Activated CD8-positive, alpha-beta T cell treated with anti-CD3 and anti-CD28 coated beads for 36 hours (primary cell): ENCODE data around the gene APBB1. TPM values are rescaled to one million over a fixed set of nuclear protein-coding genes. Genes with fewer than 3 reads are reported as not detected.

Experiments
- ATAC-seq: fragments of 200-7000 bp; cut with Tn5 transposase; one replicate; pipeline ENCODE4 v1.10.0; 2021; ENCODE audit warnings: mild to moderate bottlenecking, moderate library complexity
- CTCF ChIA-PET: fragments of 350-600 bp; sonication (Branson Sonifier 250); formaldehyde crosslinking; loops from one replicate; lab custom pipeline; 2021; ENCODE audit warnings: antibody characterized with exemption; lab: Charles Lee
- POLR2A ChIA-PET: fragments of 350-600 bp; sonication (Branson Sonifier 250); formaldehyde crosslinking; loops from one replicate; lab custom pipeline; 2021; ENCODE audit warnings: antibody characterized with exemption; lab: Charles Lee
- DNase-seq: peaks from one replicate; pipeline ENCODE4 v3.0.0-alpha.2; 2020
- H3K27ac Mint-ChIP-seq: one replicate; pipeline ENCODE4 v1.8.0; 2021; ENCODE audit warnings: mild to moderate bottlenecking, mixed read lengths
- H3K27me3 Mint-ChIP-seq: one replicate; pipeline ENCODE4 v1.8.0; 2021; ENCODE audit warnings: mixed read lengths
- H3K36me3 Mint-ChIP-seq: one replicate; pipeline ENCODE4 v1.8.0; 2021; ENCODE audit warnings: low read depth, mixed read lengths
- H3K4me1 Mint-ChIP-seq: one replicate; pipeline ENCODE4 v1.8.0; 2021; ENCODE audit warnings: low read depth, mixed read lengths
- H3K4me3 Mint-ChIP-seq: one replicate; pipeline ENCODE4 v1.8.0; 2021; ENCODE audit warnings: mild to moderate bottlenecking, moderate library complexity, mixed read lengths
- H3K9me3 Mint-ChIP-seq: one replicate; pipeline ENCODE4 v1.8.0; 2021; ENCODE audit warnings: mixed read lengths
- intact Hi-C: fragments of 100-400 bp; cut with micrococcal nuclease; formaldehyde crosslinking; loops from one replicate; pipeline ENCODE4 v1.10.0; 2022
- total RNA-seq, 2 experiments: library from RNA; stranded (reverse); gene quantifications; one replicate each; pipeline ENCODE4 v1.2.3, GENCODE V29; 2021
- TF ChIP-seq, protein P1 (sequence below): fragments of 200-600 bp; IDR thresholded peaks from one replicate; pipeline ENCODE4 v1.8.0; 2022; ENCODE audit warnings: antibody characterized with exemption, mild to moderate bottlenecking

APBB1 gene
- total RNA-seq, 2 experiments from 2014 or later, result 28.1 to 31.1 TPM

DNA sequence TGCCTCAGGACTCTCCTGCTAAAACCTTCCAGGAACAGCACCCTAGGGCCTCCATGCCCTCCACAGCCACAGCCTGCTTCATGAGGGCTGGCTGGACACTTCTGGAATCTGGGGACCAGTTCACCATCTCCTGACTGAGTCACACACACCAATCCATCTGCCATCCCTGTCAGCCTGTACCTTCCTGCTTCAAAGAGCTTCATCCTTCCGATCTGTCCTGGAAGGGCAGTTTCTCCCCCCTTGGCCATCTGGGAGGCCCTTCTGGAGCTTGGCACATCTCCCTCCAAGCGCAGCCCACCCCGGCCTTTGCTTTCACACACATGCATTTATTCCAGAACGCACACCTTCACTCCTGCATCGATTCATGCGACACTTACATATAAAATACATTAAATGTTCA, 13.0 kb downstream of the APBB1 start:
- DNase-seq (no peak), ATAC-seq (no peak)
- Mint-ChIP-seq H3K4me3 (no peak overlapping the region), H3K27me3 (no peaks in the 10 kb centered on the region), H3K4me1 (peaks cover 78% of the 10 kb centered on the region), H3K27ac (no peak overlapping the region), H3K36me3 (peaks cover 11% of the 10 kb centered on the region), H3K9me3 (no peaks in the 10 kb centered on the region)
- ChIA-PET POLR2A (interaction anchor here (1.0 to 1.7 kb wide), 5 partner anchors 10 to 37 kb away, joined by 3 to 5 read pairs (median 4); partner anchors contain the start of gene APBB1), CTCF (interaction anchor here (1.0 to 1.9 kb wide), 4 partner anchors 10 to 38 kb away, joined by 3 to 6 read pairs (median 4); partner anchors contain the start of gene SMPD1)
- intact Hi-C loops, result no loop called here
- TF ChIP-seq, protein P1, sequence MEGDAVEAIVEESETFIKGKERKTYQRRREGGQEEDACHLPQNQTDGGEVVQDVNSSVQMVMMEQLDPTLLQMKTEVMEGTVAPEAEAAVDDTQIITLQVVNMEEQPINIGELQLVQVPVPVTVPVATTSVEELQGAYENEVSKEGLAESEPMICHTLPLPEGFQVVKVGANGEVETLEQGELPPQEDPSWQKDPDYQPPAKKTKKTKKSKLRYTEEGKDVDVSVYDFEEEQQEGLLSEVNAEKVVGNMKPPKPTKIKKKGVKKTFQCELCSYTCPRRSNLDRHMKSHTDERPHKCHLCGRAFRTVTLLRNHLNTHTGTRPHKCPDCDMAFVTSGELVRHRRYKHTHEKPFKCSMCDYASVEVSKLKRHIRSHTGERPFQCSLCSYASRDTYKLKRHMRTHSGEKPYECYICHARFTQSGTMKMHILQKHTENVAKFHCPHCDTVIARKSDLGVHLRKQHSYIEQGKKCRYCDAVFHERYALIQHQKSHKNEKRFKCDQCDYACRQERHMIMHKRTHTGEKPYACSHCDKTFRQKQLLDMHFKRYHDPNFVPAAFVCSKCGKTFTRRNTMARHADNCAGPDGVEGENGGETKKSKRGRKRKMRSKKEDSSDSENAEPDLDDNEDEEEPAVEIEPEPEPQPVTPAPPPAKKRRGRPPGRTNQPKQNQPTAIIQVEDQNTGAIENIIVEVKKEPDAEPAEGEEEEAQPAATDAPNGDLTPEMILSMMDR, result no peak

DNA sequence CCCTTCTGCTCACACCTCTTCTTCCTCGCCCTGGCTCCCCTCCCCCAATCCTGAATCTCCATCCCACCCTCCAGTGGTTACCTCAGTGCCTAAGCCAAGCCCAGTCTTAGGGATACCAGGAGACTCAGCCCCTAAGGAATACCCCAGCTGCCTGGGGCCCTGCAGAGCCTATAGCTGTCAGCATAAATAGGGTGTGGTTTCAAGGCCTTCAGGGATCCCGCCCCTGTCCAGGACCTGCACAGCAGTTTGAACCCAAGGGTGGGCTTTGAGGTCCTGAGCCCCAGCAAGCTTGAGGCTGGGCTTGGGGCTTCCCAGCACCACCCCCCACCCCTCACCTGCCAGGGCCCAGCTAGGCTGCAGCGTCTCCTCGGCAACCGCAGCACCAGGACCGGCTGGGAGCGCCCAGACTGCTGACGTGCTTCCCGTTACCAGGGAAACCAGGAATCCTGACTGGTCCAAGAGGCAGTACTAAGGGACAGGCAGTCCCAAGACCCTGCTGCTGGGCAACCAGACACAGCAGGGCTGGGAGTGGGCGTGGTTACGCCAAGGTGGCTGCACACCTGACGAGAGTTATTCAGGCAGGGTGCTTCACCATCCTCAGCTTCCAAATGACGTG, 13.7 kb downstream of the APBB1 start:
- no peak overlapping the region for H3K27ac Mint-ChIP-seq
- no peaks in the 10 kb centered on the region for H3K27me3 Mint-ChIP-seq
- peaks cover 13% of the 10 kb centered on the region for H3K36me3 Mint-ChIP-seq
- TF ChIP-seq, protein P1, result no peak
- H3K9me3 Mint-ChIP-seq, result no peaks in the 10 kb centered on the region
- CTCF ChIA-PET, result interaction anchor here (1.1 to 1.3 kb wide), 2 partner anchors 15 to 26 kb away, joined by 3 to 4 read pairs; partner anchors contain the start of gene SMPD1
- POLR2A ChIA-PET, result interaction anchor here (1.1 to 1.7 kb wide), 5 partner anchors 9 to 38 kb away, joined by 4 to 5 read pairs (median 4); partner anchors contain the start of gene APBB1
- peaks cover 80% of the 10 kb centered on the region for H3K4me1 Mint-ChIP-seq
- ATAC-seq, result no peak
- H3K4me3 Mint-ChIP-seq, result no peak overlapping the region
- DNase-seq, result no peak
- intact Hi-C loops, result no loop called here

DNA sequence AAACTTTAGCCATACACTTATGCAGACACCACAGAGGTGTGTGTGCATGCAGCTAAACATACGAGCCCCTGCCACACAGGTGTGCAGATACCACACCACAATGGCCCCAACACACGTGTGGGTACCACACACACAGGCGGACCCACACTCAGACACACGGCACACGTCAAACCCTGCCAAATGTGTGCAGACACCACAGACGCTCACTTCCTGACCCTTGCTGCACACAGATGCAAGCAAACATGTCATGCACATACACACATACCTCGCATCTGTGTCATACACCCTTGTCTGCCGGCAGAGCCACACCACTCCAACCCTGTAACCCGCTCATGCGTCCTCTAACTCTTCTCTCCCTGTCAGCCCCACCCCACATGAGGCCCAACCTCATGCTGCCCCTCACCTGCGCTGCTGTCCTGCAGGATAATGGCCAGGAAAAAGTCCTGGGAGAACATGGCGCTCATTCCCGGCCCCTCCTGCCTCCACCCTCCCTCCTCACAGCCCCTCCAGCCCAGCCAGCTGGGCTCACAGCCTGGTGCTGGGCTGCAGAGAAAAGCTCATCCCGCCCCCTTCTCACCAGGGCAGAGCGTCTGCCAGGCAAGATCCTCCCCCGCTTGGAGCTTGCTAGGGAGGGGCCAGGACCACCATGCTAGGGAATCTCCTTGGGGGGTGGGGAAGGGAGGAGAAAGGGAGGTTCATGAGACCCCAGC, 14.4 kb downstream of the APBB1 start:
- Mint-ChIP-seq H3K27ac (peak overlapping the region; percentile 60), H3K36me3 (peaks cover 12% of the 10 kb centered on the region), H3K4me3 (no peak overlapping the region), H3K9me3 (no peaks in the 10 kb centered on the region), H3K4me1 (peaks cover 75% of the 10 kb centered on the region), H3K27me3 (no peaks in the 10 kb centered on the region)
- ChIA-PET CTCF (no interaction called here), POLR2A (interaction anchor here (0.7 to 6.0 kb wide), 6 partner anchors 9 to 77 kb away, joined by 3 to 42 read pairs (median 5); partner anchors contain the start of genes ARFIP2, SMPD1 and TIMM10B)
- TF ChIP-seq, protein P1, result no peak
- intact Hi-C loops, result no loop called here
- DNase-seq (peak; percentile 57), ATAC-seq (peak; percentile 57)

DNA sequence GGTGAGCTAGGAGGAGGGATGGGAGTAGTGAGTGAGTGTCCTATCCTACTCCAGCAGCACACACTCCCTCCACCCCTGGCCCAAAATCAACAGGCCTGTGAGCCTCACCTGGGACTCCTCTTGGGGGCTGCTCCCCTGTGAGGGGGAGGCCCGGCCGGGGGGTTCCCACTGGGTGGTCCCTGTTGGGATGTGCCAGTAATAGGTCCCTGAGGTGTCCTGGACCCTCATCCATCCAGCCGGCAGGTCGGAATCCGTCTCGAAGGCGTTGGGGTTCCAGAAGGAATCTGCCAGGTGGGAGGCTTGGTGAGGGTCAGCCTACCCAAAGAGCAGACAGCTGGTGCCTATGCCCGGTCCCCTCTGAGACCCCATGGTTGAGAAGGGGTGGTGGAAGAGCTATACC, 15.4 kb downstream of the APBB1 start:
- H3K4me3 Mint-ChIP-seq, result no peak overlapping the region
- no peaks in the 10 kb centered on the region for H3K27me3 Mint-ChIP-seq
- peak overlapping the region; percentile 93 for H3K27ac Mint-ChIP-seq
- intact Hi-C loops, result no loop called here
- ATAC-seq (no peak), DNase-seq (no peak)
- POLR2A ChIA-PET, result interaction anchor here (0.7 to 6.0 kb wide), 10 partner anchors 8 to 78 kb away, joined by 3 to 42 read pairs (median 8); partner anchors contain the start of genes APBB1, ARFIP2, SMPD1 and TIMM10B
- H3K9me3 Mint-ChIP-seq, result no peaks in the 10 kb centered on the region
- H3K4me1 Mint-ChIP-seq, result peaks cover 79% of the 10 kb centered on the region
- TF ChIP-seq, protein P1, result no peak
- CTCF ChIA-PET, result interaction anchor here (0.9 to 6.2 kb wide), 9 partner anchors 14 to 102 kb away, joined by 3 to 45 read pairs (median 6); partner anchors contain the start of genes APBB1 and SMPD1
- H3K36me3 Mint-ChIP-seq, result peaks cover 16% of the 10 kb centered on the region
